Erythroblast (primary cell): Measurements from ENCODE around the gene STRIP2.

Experiments used
- GATA1 ChIP-seq: IDR thresholded peaks from 2 replicates; pipeline ENCODE4 v1.6.1; 2011; ENCODE audit warnings: low read depth, mild to moderate bottlenecking, control low read depth, low read length, moderate library complexity
- POLR2A ChIP-seq: IDR thresholded peaks from 2 replicates; pipeline ENCODE4 v1.6.1; 2011; ENCODE audit warnings: mild to moderate bottlenecking, low read length

GRCh38 chr7:129385598-129385997, 48.6 kb upstream of the STRIP2 start:
- no peak for TF ChIP-seq POLR2A
- TF ChIP-seq GATA1, result no peak
